Measurements from ENCODE around the gene RPTOR.

The RPTOR gene

GRCh38 chr17:80546267-80546666 lies 1.6 kb downstream of the RPTOR start:
- Histone ChIP-seq H2BK5ac (ENCODE audit: low read length) (no peak overlapping the region), H3K36me3 (ENCODE audit: control insufficient read depth, insufficient read depth, low read length) (no peaks in the 10 kb centered on the region), H3K9ac (ENCODE audit: low read length) (no peak overlapping the region), H2BK120ac (ENCODE audit: low read depth, low read length) (no peak overlapping the region), H3K4me2 (ENCODE audit: low read length) (peak overlapping the region; percentile 47), H3K4ac (ENCODE audit: low read depth, low read length) (no peak overlapping the region), H3K79me2 (ENCODE audit: control insufficient read depth, insufficient read depth, low read length) (peaks cover 41% of the 10 kb centered on the region), H2AK5ac (ENCODE audit: low read length) (no peak overlapping the region), H3K56ac (ENCODE audit: low read length) (no peak overlapping the region), H2BK15ac (replicated peaks; ENCODE audit: low read depth) (no peak overlapping the region), H4K5ac (ENCODE audit: low read length) (no peak overlapping the region), H3K79me1 (ENCODE audit: low read length) (peaks cover 20% of the 10 kb centered on the region), H3K27ac (ENCODE audit: low read depth, low read length) (no peak overlapping the region), H3K27me3 (ENCODE audit: insufficient read depth, low read length, poor library complexity) (no peaks in the 10 kb centered on the region), H3K4me1 (ENCODE audit: control insufficient read depth, low read depth, low read length) (peaks cover 2% of the 10 kb centered on the region), H3K23ac (ENCODE audit: low read length) (no peak overlapping the region), H3K4me3 (ENCODE audit: low read length) (no peak overlapping the region), H4K8ac (ENCODE audit: low read depth, low read length) (no peak overlapping the region), H3K18ac (ENCODE audit: low read length) (no peak overlapping the region)
- WGBS (ENCODE audit: extremely low coverage, insufficient coverage, low lambda C conversion rate) = no CpG with 5 or more reads among the region's 5 CpGs
- DNase-seq = no peak

GRCh38 chr17:80552523-80552922 lies 7.9 kb downstream of the RPTOR start:
- Histone ChIP-seq H3K4me1 (ENCODE audit: control insufficient read depth, low read depth, low read length) (no peaks in the 10 kb centered on the region), H2BK15ac (replicated peaks; ENCODE audit: low read depth) (no peak overlapping the region), H2BK5ac (ENCODE audit: low read length) (no peak overlapping the region), H3K4me2 (ENCODE audit: low read length) (no peak overlapping the region), H3K27ac (ENCODE audit: low read depth, low read length) (no peak overlapping the region), H2AK5ac (ENCODE audit: low read length) (no peak overlapping the region), H4K5ac (ENCODE audit: low read length) (no peak overlapping the region), H3K9ac (ENCODE audit: low read length) (no peak overlapping the region), H3K18ac (ENCODE audit: low read length) (no peak overlapping the region), H4K8ac (ENCODE audit: low read depth, low read length) (no peak overlapping the region), H2BK120ac (ENCODE audit: low read depth, low read length) (no peak overlapping the region), H3K23ac (ENCODE audit: low read length) (no peak overlapping the region), H3K27me3 (ENCODE audit: insufficient read depth, low read length, poor library complexity) (no peaks in the 10 kb centered on the region), H3K4ac (ENCODE audit: low read depth, low read length) (no peak overlapping the region), H3K79me1 (ENCODE audit: low read length) (peaks cover 26% of the 10 kb centered on the region), H3K36me3 (ENCODE audit: control insufficient read depth, insufficient read depth, low read length) (no peaks in the 10 kb centered on the region), H3K79me2 (ENCODE audit: control insufficient read depth, insufficient read depth, low read length) (peaks cover 37% of the 10 kb centered on the region), H3K4me3 (ENCODE audit: low read length) (no peak overlapping the region), H3K56ac (ENCODE audit: low read length) (no peak overlapping the region)
- DNase-seq = no peak
- WGBS (ENCODE audit: extremely low coverage, insufficient coverage, low lambda C conversion rate) = no CpG with 5 or more reads among the region's 2 CpGs

GRCh38 chr17:80555266-80555665 lies 10.6 kb downstream of the RPTOR start:
- no peak overlapping the region for H3K4me3 ChIP-seq (ENCODE audit: low read length)
- H3K27me3 ChIP-seq (ENCODE audit: insufficient read depth, low read length, poor library complexity) = no peaks in the 10 kb centered on the region
- no peak overlapping the region for H3K4ac ChIP-seq (ENCODE audit: low read depth, low read length)
- no peak overlapping the region for H3K23ac ChIP-seq (ENCODE audit: low read length)
- no peak overlapping the region for H3K4me2 ChIP-seq (ENCODE audit: low read length)
- H3K79me2 ChIP-seq (ENCODE audit: control insufficient read depth, insufficient read depth, low read length) = peaks cover 30% of the 10 kb centered on the region
- H2AK5ac ChIP-seq (ENCODE audit: low read length) = no peak overlapping the region
- no peak overlapping the region for H3K27ac ChIP-seq (ENCODE audit: low read depth, low read length)
- H3K18ac ChIP-seq (ENCODE audit: low read length) = no peak overlapping the region
- no peak overlapping the region for H2BK15ac ChIP-seq (replicated peaks; ENCODE audit: low read depth)
- DNase-seq = no peak
- H3K79me1 ChIP-seq (ENCODE audit: low read length) = peaks cover 33% of the 10 kb centered on the region
- no peak overlapping the region for H4K5ac ChIP-seq (ENCODE audit: low read length)
- H3K56ac ChIP-seq (ENCODE audit: low read length) = no peak overlapping the region
- no peak overlapping the region for H2BK5ac ChIP-seq (ENCODE audit: low read length)
- no peak overlapping the region for H4K8ac ChIP-seq (ENCODE audit: low read depth, low read length)
- H3K9ac ChIP-seq (ENCODE audit: low read length) = no peak overlapping the region
- no peaks in the 10 kb centered on the region for H3K36me3 ChIP-seq (ENCODE audit: control insufficient read depth, insufficient read depth, low read length)
- H3K4me1 ChIP-seq (ENCODE audit: control insufficient read depth, low read depth, low read length) = no peaks in the 10 kb centered on the region
- no CpG with 5 or more reads among the region's 7 CpGs for WGBS (ENCODE audit: extremely low coverage, insufficient coverage, low lambda C conversion rate)
- no peak overlapping the region for H2BK120ac ChIP-seq (ENCODE audit: low read depth, low read length)

- H3K79me1 ChIP-seq (ENCODE audit: low read length) = peaks cover 29% of the 10 kb centered on the region
- H3K4me1 ChIP-seq (ENCODE audit: control insufficient read depth, low read depth, low read length) = no peaks in the 10 kb centered on the region
- H3K4ac ChIP-seq (ENCODE audit: low read depth, low read length) = no peak overlapping the region
- H3K4me2 ChIP-seq (ENCODE audit: low read length) = no peak overlapping the region
- H3K36me3 ChIP-seq (ENCODE audit: control insufficient read depth, insufficient read depth, low read length) = no peaks in the 10 kb centered on the region
- H3K27me3 ChIP-seq (ENCODE audit: insufficient read depth, low read length, poor library complexity) = no peaks in the 10 kb centered on the region
- no CpG with 5 or more reads among the region's 6 CpGs for WGBS (ENCODE audit: extremely low coverage, insufficient coverage, low lambda C conversion rate)
- no peak overlapping the region for H3K23ac ChIP-seq (ENCODE audit: low read length)
- peaks cover 26% of the 10 kb centered on the region for H3K79me2 ChIP-seq (ENCODE audit: control insufficient read depth, insufficient read depth, low read length)
- H3K27ac ChIP-seq (ENCODE audit: low read depth, low read length) = no peak overlapping the region
- no peak overlapping the region for H3K18ac ChIP-seq (ENCODE audit: low read length)
- no peak overlapping the region for H3K9ac ChIP-seq (ENCODE audit: low read length)
- H2BK5ac ChIP-seq (ENCODE audit: low read length) = no peak overlapping the region
- no peak overlapping the region for H4K5ac ChIP-seq (ENCODE audit: low read length)
- H4K8ac ChIP-seq (ENCODE audit: low read depth, low read length) = no peak overlapping the region
- H2AK5ac ChIP-seq (ENCODE audit: low read length) = no peak overlapping the region
- no peak overlapping the region for H3K4me3 ChIP-seq (ENCODE audit: low read length)
- H2BK15ac ChIP-seq (replicated peaks; ENCODE audit: low read depth) = no peak overlapping the region
- no peak overlapping the region for H3K56ac ChIP-seq (ENCODE audit: low read length)
- no peak overlapping the region for H2BK120ac ChIP-seq (ENCODE audit: low read depth, low read length)
- no peak for DNase-seq
Observed at GRCh38 chr17:80558046-80558445, 13.4 kb downstream of the RPTOR start.

- Histone ChIP-seq H3K79me2 (ENCODE audit: control insufficient read depth, insufficient read depth, low read length) (peaks cover 25% of the 10 kb centered on the region), H3K36me3 (ENCODE audit: control insufficient read depth, insufficient read depth, low read length) (no peaks in the 10 kb centered on the region), H2AK5ac (ENCODE audit: low read length) (no peak overlapping the region), H4K8ac (ENCODE audit: low read depth, low read length) (no peak overlapping the region), H3K4me3 (ENCODE audit: low read length) (no peak overlapping the region), H2BK5ac (ENCODE audit: low read length) (no peak overlapping the region), H2BK120ac (ENCODE audit: low read depth, low read length) (no peak overlapping the region), H3K23ac (ENCODE audit: low read length) (no peak overlapping the region), H3K4me2 (ENCODE audit: low read length) (no peak overlapping the region), H3K4ac (ENCODE audit: low read depth, low read length) (no peak overlapping the region), H3K9ac (ENCODE audit: low read length) (no peak overlapping the region), H2BK15ac (replicated peaks; ENCODE audit: low read depth) (no peak overlapping the region), H4K5ac (ENCODE audit: low read length) (no peak overlapping the region), H3K18ac (ENCODE audit: low read length) (no peak overlapping the region), H3K27ac (ENCODE audit: low read depth, low read length) (no peak overlapping the region), H3K56ac (ENCODE audit: low read length) (no peak overlapping the region), H3K79me1 (ENCODE audit: low read length) (peaks cover 29% of the 10 kb centered on the region), H3K27me3 (ENCODE audit: insufficient read depth, low read length, poor library complexity) (no peaks in the 10 kb centered on the region), H3K4me1 (ENCODE audit: control insufficient read depth, low read depth, low read length) (no peaks in the 10 kb centered on the region)
- no CpG with 5 or more reads among the region's 6 CpGs for WGBS (ENCODE audit: extremely low coverage, insufficient coverage, low lambda C conversion rate)
- DNase-seq = no peak
Observed at GRCh38 chr17:80559825-80560251, 15.2 kb downstream of the RPTOR start.

GRCh38 chr17:80561541-80562114 lies 17.0 kb downstream of the RPTOR start:
- Histone ChIP-seq H2BK5ac (ENCODE audit: low read length) (no peak overlapping the region), H3K4me3 (ENCODE audit: low read length) (no peak overlapping the region), H3K79me1 (ENCODE audit: low read length) (peaks cover 32% of the 10 kb centered on the region), H4K8ac (ENCODE audit: low read depth, low read length) (no peak overlapping the region), H3K23ac (ENCODE audit: low read length) (no peak overlapping the region), H3K36me3 (ENCODE audit: control insufficient read depth, insufficient read depth, low read length) (no peaks in the 10 kb centered on the region), H2BK120ac (ENCODE audit: low read depth, low read length) (no peak overlapping the region), H3K79me2 (ENCODE audit: control insufficient read depth, insufficient read depth, low read length) (peaks cover 18% of the 10 kb centered on the region), H3K9ac (ENCODE audit: low read length) (no peak overlapping the region), H3K27ac (ENCODE audit: low read depth, low read length) (no peak overlapping the region), H2BK15ac (replicated peaks; ENCODE audit: low read depth) (no peak overlapping the region), H4K5ac (ENCODE audit: low read length) (no peak overlapping the region), H3K56ac (ENCODE audit: low read length) (no peak overlapping the region), H3K4me1 (ENCODE audit: control insufficient read depth, low read depth, low read length) (peaks cover 2% of the 10 kb centered on the region), H3K18ac (ENCODE audit: low read length) (no peak overlapping the region), H3K4me2 (ENCODE audit: low read length) (no peak overlapping the region), H2AK5ac (ENCODE audit: low read length) (no peak overlapping the region), H3K4ac (ENCODE audit: low read depth, low read length) (no peak overlapping the region), H3K27me3 (ENCODE audit: insufficient read depth, low read length, poor library complexity) (no peaks in the 10 kb centered on the region)
- no CpG with 5 or more reads among the region's 4 CpGs for WGBS (ENCODE audit: extremely low coverage, insufficient coverage, low lambda C conversion rate)
- DNase-seq = no peak

Data from mesendoderm (in vitro differentiated cells).